Ovary (tissue), 3 donors: ENCODE results near the gene ZMAT3.

ENCODE experiments used
- EP300 ChIP-seq: sonication (generic); formaldehyde crosslinking; IDR thresholded peaks from one replicate; pipeline ENCODE4 v1.6.1; 2017; ENCODE audit warnings: antibody characterized with exemption
- TF ChIP-seq, protein P1 (sequence below), 3 donors: fragments of 450-650 bp in 2 of 3; fragments of 200-600 bp in 1 of 3; IDR thresholded peaks; one replicate each; pipeline versions ENCODE4 v1.5.1 to v1.8.0; 2016 to 2022; ENCODE audit warnings: antibody characterized with exemption in 3 of 3, mild to moderate bottlenecking in 1 of 3
- donor health status: DM: no; HTN: no; CAD: no.

DNA sequence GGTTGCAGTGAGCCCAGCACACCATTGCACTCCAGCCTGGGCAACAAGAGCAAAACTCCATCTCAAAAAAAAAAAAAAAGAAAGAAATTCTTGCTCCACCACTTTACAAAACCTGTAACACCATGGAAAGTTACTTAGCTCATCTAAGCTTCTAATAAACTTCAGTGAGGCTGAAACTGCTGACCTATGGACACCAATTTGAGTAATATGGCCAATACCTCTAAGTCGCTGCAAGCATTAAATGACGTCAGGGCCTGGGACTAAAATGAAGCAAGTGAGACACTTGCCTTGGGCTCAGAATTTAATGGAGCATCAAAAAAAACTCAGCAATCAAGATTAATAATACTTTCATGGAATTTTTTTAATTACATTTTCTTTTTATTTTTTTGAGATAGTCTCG lies 42.5 kb downstream of the ZMAT3 start:
- TF ChIP-seq, protein P1, sequence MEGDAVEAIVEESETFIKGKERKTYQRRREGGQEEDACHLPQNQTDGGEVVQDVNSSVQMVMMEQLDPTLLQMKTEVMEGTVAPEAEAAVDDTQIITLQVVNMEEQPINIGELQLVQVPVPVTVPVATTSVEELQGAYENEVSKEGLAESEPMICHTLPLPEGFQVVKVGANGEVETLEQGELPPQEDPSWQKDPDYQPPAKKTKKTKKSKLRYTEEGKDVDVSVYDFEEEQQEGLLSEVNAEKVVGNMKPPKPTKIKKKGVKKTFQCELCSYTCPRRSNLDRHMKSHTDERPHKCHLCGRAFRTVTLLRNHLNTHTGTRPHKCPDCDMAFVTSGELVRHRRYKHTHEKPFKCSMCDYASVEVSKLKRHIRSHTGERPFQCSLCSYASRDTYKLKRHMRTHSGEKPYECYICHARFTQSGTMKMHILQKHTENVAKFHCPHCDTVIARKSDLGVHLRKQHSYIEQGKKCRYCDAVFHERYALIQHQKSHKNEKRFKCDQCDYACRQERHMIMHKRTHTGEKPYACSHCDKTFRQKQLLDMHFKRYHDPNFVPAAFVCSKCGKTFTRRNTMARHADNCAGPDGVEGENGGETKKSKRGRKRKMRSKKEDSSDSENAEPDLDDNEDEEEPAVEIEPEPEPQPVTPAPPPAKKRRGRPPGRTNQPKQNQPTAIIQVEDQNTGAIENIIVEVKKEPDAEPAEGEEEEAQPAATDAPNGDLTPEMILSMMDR (IDR thresholded peaks at IDR 0.05): no peak
- TF ChIP-seq EP300: no peak
